Testis (tissue), 2 donors: ENCODE measurements around the gene SYK.

ENCODE experiments used
- CTCF ChIP-seq, 3 experiments: fragments of 450-650 bp in 2 of 3; fragments of 200-600 bp in 1 of 3; sonication (generic) in 1 of 3; IDR thresholded peaks; one replicate each; pipeline ENCODE4 v1.5.1; 2016 to 2019; ENCODE audit warnings: antibody characterized with exemption in 3 of 3, mild to moderate bottlenecking in 2 of 3, moderate library complexity in 1 of 3
- POLR2A ChIP-seq: fragments of 450-650 bp; IDR thresholded peaks from one replicate; pipeline ENCODE4 v1.6.1; 2017; ENCODE audit warnings: antibody characterized with exemption, mild to moderate bottlenecking, moderate library complexity

- no peak for TF ChIP-seq CTCF (IDR thresholded peaks at IDR 0.05)
- no peak for TF ChIP-seq POLR2A
Observed at GRCh38 chr9:90803860-90804593, 2.4 kb downstream of the SYK start.
